ENCODE data around the gene KRTAP19-3. TPM values are rescaled to one million over a fixed set of nuclear protein-coding genes. Genes with fewer than 3 reads are reported as not detected.

The KRTAP19-3 gene
- total RNA-seq, 1 experiment from 2014 or later, result not detected

- H3K4me3 ChIP-seq (ENCODE audit: low read length), result no peak overlapping the region
- no peaks in the 10 kb centered on the region for H4K20me1 ChIP-seq (ENCODE audit: low read length)
- H2AFZ ChIP-seq (ENCODE audit: low read length), result no peak overlapping the region
- no TSS peak for BruUV-seq (replicated peaks)
- H3K4me2 ChIP-seq (ENCODE audit: low read length), result no peak overlapping the region
- H3K9me2 ChIP-seq (replicated peaks; ENCODE audit: low read length), result no peaks in the 10 kb centered on the region
- intact Hi-C loops (cut with micrococcal nuclease), result no loop called here
- no peaks in the 10 kb centered on the region for H3K4me1 ChIP-seq (ENCODE audit: insufficient read depth, low read length)
- no peaks in the 10 kb centered on the region for H3F3A ChIP-seq (ENCODE audit: low read length, unreplicated experiment)
- no peak overlapping the region for H3K27ac ChIP-seq (ENCODE audit: low read length)
- no peaks in the 10 kb centered on the region for H3K36me3 ChIP-seq (ENCODE audit: low read depth, low read length)
- H3K9ac ChIP-seq (ENCODE audit: low read length), result no peak overlapping the region
- no peak for ATAC-seq
- H3K27me3 ChIP-seq (ENCODE audit: low read length), result peaks cover 25% of the 10 kb centered on the region; the same call in 1 of the 2 replicates
- TF ChIP-seq CTCF (conservative IDR thresholded peaks at IDR 0.05; ENCODE audit: low read depth, low read length), result no peak
- TF ChIP-seq EZH2 (IDR thresholded peaks at IDR 0.05; ENCODE audit: low read length, unreplicated experiment), result no peak
- TF ChIP-seq EZH2phosphoT487 (IDR thresholded peaks at IDR 0.05; ENCODE audit: borderline replicate concordance, low read length), result no peak
- no peak for DNase-seq
- CTCF ChIA-PET, result no interaction called here
- no peaks in the 10 kb centered on the region for H3K79me2 ChIP-seq (ENCODE audit: low read length)
- H3K9me3 ChIP-seq (ENCODE audit: low read length), result no peaks in the 10 kb centered on the region
- POLR2A ChIA-PET (ENCODE audit: unreplicated experiment), result interaction anchor here (0.6 kb wide), 1 partner anchor 236 kb away, joined by 5 read pairs; no protein-coding TSS in a partner anchor
Observed at GRCh38 chr21:30448514-30448913, 43.3 kb downstream of the KRTAP19-3 start.

- H4K20me1 ChIP-seq (ENCODE audit: low read length), result no peaks in the 10 kb centered on the region
- no peak for ATAC-seq
- H3K9ac ChIP-seq (ENCODE audit: low read length), result no peak overlapping the region
- H2AFZ ChIP-seq (ENCODE audit: low read length), result no peak overlapping the region
- H3K27me3 ChIP-seq (ENCODE audit: low read length), result peaks cover 25% of the 10 kb centered on the region; the same call in 1 of the 2 replicates
- H3K27ac ChIP-seq (ENCODE audit: low read length), result no peak overlapping the region
- no peak overlapping the region for H3K4me2 ChIP-seq (ENCODE audit: low read length)
- ChIA-PET POLR2A (ENCODE audit: unreplicated experiment) (no interaction called here), CTCF (no interaction called here)
- H3K4me3 ChIP-seq (ENCODE audit: low read length), result no peak overlapping the region
- no peaks in the 10 kb centered on the region for H3K9me2 ChIP-seq (replicated peaks; ENCODE audit: low read length)
- H3K79me2 ChIP-seq (ENCODE audit: low read length), result no peaks in the 10 kb centered on the region
- TF ChIP-seq EZH2phosphoT487 (IDR thresholded peaks at IDR 0.05; ENCODE audit: borderline replicate concordance, low read length), result no peak
- TF ChIP-seq CTCF (conservative IDR thresholded peaks at IDR 0.05; ENCODE audit: low read depth, low read length), result no peak
- no peak for TF ChIP-seq EZH2 (IDR thresholded peaks at IDR 0.05; ENCODE audit: low read length, unreplicated experiment)
- no peaks in the 10 kb centered on the region for H3K9me3 ChIP-seq (ENCODE audit: low read length)
- no peaks in the 10 kb centered on the region for H3K4me1 ChIP-seq (ENCODE audit: insufficient read depth, low read length)
- no peak for DNase-seq
- H3K36me3 ChIP-seq (ENCODE audit: low read depth, low read length), result no peaks in the 10 kb centered on the region
- no peaks in the 10 kb centered on the region for H3F3A ChIP-seq (ENCODE audit: low read length, unreplicated experiment)
- BruUV-seq (replicated peaks), result no TSS peak
- intact Hi-C loops (cut with micrococcal nuclease), result no loop called here
Observed at GRCh38 chr21:30447056-30447455, 44.8 kb downstream of the KRTAP19-3 start.

GRCh38 chr21:30444204-30444603 lies 47.6 kb downstream of the KRTAP19-3 start:
- Histone ChIP-seq H3F3A (ENCODE audit: low read length, unreplicated experiment) (no peaks in the 10 kb centered on the region), H3K4me1 (ENCODE audit: insufficient read depth, low read length) (no peaks in the 10 kb centered on the region), H3K9ac (ENCODE audit: low read length) (no peak overlapping the region), H4K20me1 (ENCODE audit: low read length) (no peaks in the 10 kb centered on the region), H3K4me3 (ENCODE audit: low read length) (no peak overlapping the region), H3K4me2 (ENCODE audit: low read length) (no peak overlapping the region), H3K9me2 (replicated peaks; ENCODE audit: low read length) (no peaks in the 10 kb centered on the region), H3K27ac (ENCODE audit: low read length) (no peak overlapping the region), H3K36me3 (ENCODE audit: low read depth, low read length) (no peaks in the 10 kb centered on the region), H2AFZ (ENCODE audit: low read length) (no peak overlapping the region), H3K9me3 (ENCODE audit: low read length) (no peaks in the 10 kb centered on the region), H3K79me2 (ENCODE audit: low read length) (no peaks in the 10 kb centered on the region), H3K27me3 (ENCODE audit: low read length) (peaks cover 21% of the 10 kb centered on the region; the same call in 1 of the 2 replicates)
- ATAC-seq (peak; percentile 58), DNase-seq (peak; percentile 19)
- BruUV-seq (replicated peaks), result no TSS peak
- POLR2A ChIA-PET (ENCODE audit: unreplicated experiment), result no interaction called here
- CTCF ChIA-PET, result interaction anchor here (0.6 kb wide), 1 partner anchor 162 kb away, joined by 3 read pairs; no protein-coding TSS in a partner anchor
- TF ChIP-seq EZH2phosphoT487 (IDR thresholded peaks at IDR 0.05; ENCODE audit: borderline replicate concordance, low read length) (no peak), CTCF (conservative IDR thresholded peaks at IDR 0.05; ENCODE audit: low read depth, low read length) (peak; percentile 42; the same call in 1 of the 2 replicates), EZH2 (IDR thresholded peaks at IDR 0.05; ENCODE audit: low read length, unreplicated experiment) (no peak)
- intact Hi-C loops (cut with micrococcal nuclease), result loop anchor here (1.0 kb wide), 1 partner anchor 289 kb away; no protein-coding TSS in a partner anchor
